Peyer's patch (tissue), 4 donors: ENCODE measurements around the gene NTNG1. TPM values are rescaled to one million over a fixed set of nuclear protein-coding genes. Genes with fewer than 3 reads are reported as not detected.

Experiments
- DNase-seq, 3 donors: peaks; one replicate each; pipeline ENCODE4 v3.0.0-alpha.2; 2017 to 2019
- H3K27ac ChIP-seq, 4 donors: fragments of 200-600 bp; sonication (generic); one replicate each; pipeline ENCODE4 v1.5.1; 2016 to 2019
- H3K27me3 ChIP-seq, 2 donors: fragments of 200-600 bp; sonication (generic); one replicate each; pipeline ENCODE4 v1.5.1; 2019
- H3K36me3 ChIP-seq, 3 donors: fragments of 200-600 bp; sonication (generic); one replicate each; pipeline ENCODE4 v1.5.1; 2016 to 2019
- H3K4me1 ChIP-seq, 4 donors: fragments of 200-600 bp; sonication (generic); one replicate each; pipeline ENCODE4 v1.5.1; 2016 to 2019
- H3K4me3 ChIP-seq, 4 donors: fragments of 200-600 bp; sonication (generic); 1 replicate in 3 of 4; 2 replicates in 1 of 4; pipeline ENCODE4 v1.5.1; 2016 to 2019; ENCODE audit warnings: mild to moderate bottlenecking in 1 of 4
- H3K9me3 ChIP-seq, 4 donors: fragments of 200-600 bp; sonication (generic); one replicate each; pipeline ENCODE4 v1.5.1; 2016 to 2019; ENCODE audit warnings: mild to moderate bottlenecking in 1 of 4
- CTCF ChIP-seq, 6 experiments: fragments of 450-650 bp in 4 of 6; fragments of 200-600 bp in 2 of 6; sonication (generic) in 1 of 6; IDR thresholded peaks; one replicate each; pipeline ENCODE4 v1.5.1; 2017 to 2019; ENCODE audit warnings: antibody characterized with exemption in 6 of 6, mild to moderate bottlenecking in 3 of 6, moderate library complexity in 1 of 6
- POLR2A ChIP-seq, 2 donors: fragments of 450-650 bp; IDR thresholded peaks; one replicate each; pipeline ENCODE4 v1.5.1; 2017; ENCODE audit warnings: antibody characterized with exemption in 2 of 2, mild to moderate bottlenecking in 2 of 2, moderate library complexity in 2 of 2
- total RNA-seq, 4 donors: library from RNA; depleted of rRNA; stranded (reverse); fragments of >200 nt; gene quantifications; one replicate each; pipeline ENCODE4 v1.1.0, GENCODE V29; 2016

NTNG1 gene
- total RNA-seq, 4 donors from 2014 or later = 17.3 TPM; not detected in 3

- TF ChIP-seq POLR2A (IDR thresholded peaks at IDR 0.05) (no peak), CTCF (IDR thresholded peaks at IDR 0.05) (no peak)
- H3K4me1 ChIP-seq = no peaks in the 10 kb centered on the region
- no peaks in the 10 kb centered on the region for H3K36me3 ChIP-seq
- no peak overlapping the region for H3K4me3 ChIP-seq
- no peak overlapping the region for H3K27ac ChIP-seq
- H3K9me3 ChIP-seq = no peaks in the 10 kb centered on the region
- H3K27me3 ChIP-seq = no peaks in the 10 kb centered on the region
- DNase-seq = no peak
Observed at GRCh38 chr1:107344836-107345235, 204.0 kb downstream of the NTNG1 start.

GRCh38 chr1:107352850-107353249, 212.0 kb downstream of the NTNG1 start:
- DNase-seq = no peak
- H3K27me3 ChIP-seq = no peaks in the 10 kb centered on the region
- H3K4me3 ChIP-seq = no peak overlapping the region
- no peaks in the 10 kb centered on the region for H3K9me3 ChIP-seq
- H3K4me1 ChIP-seq = no peaks in the 10 kb centered on the region
- no peaks in the 10 kb centered on the region for H3K36me3 ChIP-seq
- TF ChIP-seq CTCF (IDR thresholded peaks at IDR 0.05) = no peak
- no peak for TF ChIP-seq POLR2A (IDR thresholded peaks at IDR 0.05)
- H3K27ac ChIP-seq = no peak overlapping the region

- no peak for DNase-seq
- H3K27me3 ChIP-seq = no peaks in the 10 kb centered on the region
- H3K4me3 ChIP-seq = no peak overlapping the region
- H3K4me1 ChIP-seq = no peaks in the 10 kb centered on the region
- no peak overlapping the region for H3K27ac ChIP-seq
- H3K9me3 ChIP-seq = no peaks in the 10 kb centered on the region
- TF ChIP-seq CTCF (IDR thresholded peaks at IDR 0.05) (no peak), POLR2A (IDR thresholded peaks at IDR 0.05) (no peak)
- H3K36me3 ChIP-seq = no peaks in the 10 kb centered on the region
Observed at GRCh38 chr1:107357376-107357775, 216.5 kb downstream of the NTNG1 start.

GRCh38 chr1:107358619-107359327, 217.9 kb downstream of the NTNG1 start:
- no peaks in the 10 kb centered on the region for H3K4me1 ChIP-seq
- H3K36me3 ChIP-seq = no peaks in the 10 kb centered on the region
- TF ChIP-seq CTCF (IDR thresholded peaks at IDR 0.05) = no peak
- no peak for TF ChIP-seq POLR2A (IDR thresholded peaks at IDR 0.05)
- H3K4me3 ChIP-seq = no peak overlapping the region
- no peak overlapping the region for H3K27ac ChIP-seq
- no peaks in the 10 kb centered on the region for H3K27me3 ChIP-seq
- no peaks in the 10 kb centered on the region for H3K9me3 ChIP-seq
- DNase-seq = no peak

- no peaks in the 10 kb centered on the region for H3K36me3 ChIP-seq
- no peaks in the 10 kb centered on the region for H3K4me1 ChIP-seq
- no peak for DNase-seq
- H3K4me3 ChIP-seq = no peak overlapping the region
- H3K9me3 ChIP-seq = no peaks in the 10 kb centered on the region
- no peak overlapping the region for H3K27ac ChIP-seq
- no peak for TF ChIP-seq POLR2A (IDR thresholded peaks at IDR 0.05)
- no peak for TF ChIP-seq CTCF (IDR thresholded peaks at IDR 0.05)
- no peaks in the 10 kb centered on the region for H3K27me3 ChIP-seq
Observed at GRCh38 chr1:107359472-107360241, 218.8 kb downstream of the NTNG1 start.
